ENCODE results near the gene NPHS1.

Gene NPHS1

GRCh38 chr19:35828692-35829301 is 23.5 kb downstream of the NPHS1 start:
- no peak for FAIRE-seq

DNA sequence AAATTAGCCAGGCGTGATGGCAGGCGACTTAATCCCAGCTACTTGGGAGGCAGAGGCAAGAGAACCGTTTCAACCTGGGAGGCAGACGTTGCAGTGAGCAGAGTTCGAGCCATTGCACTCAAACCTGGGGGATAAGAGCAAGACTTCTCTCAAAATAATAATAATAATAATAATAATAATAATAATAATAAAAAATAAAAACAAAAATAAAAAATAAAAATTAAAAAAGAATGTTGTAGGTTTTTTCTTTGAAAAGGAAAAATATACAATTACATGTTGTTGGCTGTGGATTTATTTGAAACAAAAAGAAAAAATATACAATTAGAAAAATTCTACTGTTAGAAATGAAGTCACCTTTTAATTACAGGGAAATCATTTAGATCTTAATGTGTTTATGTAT is 28.2 kb downstream of the NPHS1 start:
- no peak for TF ChIP-seq POLR2A (IDR thresholded peaks at IDR 0.05; ENCODE audit: low read depth, low read length)
- no peak for DNase-seq (ENCODE audit: insufficient read length, low spot score)
- no peak for FAIRE-seq

More at GRCh38 chr19:35828692-35829301, 23.5 kb downstream of the NPHS1 start:
- no peak for TF ChIP-seq POLR2A (IDR thresholded peaks at IDR 0.05; ENCODE audit: low read depth, low read length)
- DNase-seq (ENCODE audit: insufficient read length, low spot score), result no peak

DNA sequence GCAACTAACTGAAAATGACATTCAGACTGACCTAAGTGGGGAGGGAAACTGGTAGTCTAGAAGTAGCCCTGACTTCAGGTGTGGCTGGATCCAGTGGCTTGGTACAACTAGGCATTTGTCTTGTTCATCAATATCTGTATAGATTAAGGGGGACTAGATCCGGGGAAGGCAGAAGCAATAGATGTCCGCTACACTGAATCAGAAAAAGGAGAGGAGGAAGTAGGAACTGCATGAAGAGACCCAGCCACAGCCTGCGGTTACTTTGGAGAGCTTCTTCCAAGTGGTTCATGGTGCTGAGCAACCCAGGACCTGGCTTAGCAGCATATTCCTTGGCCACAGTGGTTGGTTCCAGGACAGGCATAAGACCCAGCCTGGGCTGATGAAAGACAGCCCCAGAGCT is 29.7 kb downstream of the NPHS1 start:
- DNase-seq (ENCODE audit: insufficient read length, low spot score), result no peak
- FAIRE-seq, result no peak

DNA sequence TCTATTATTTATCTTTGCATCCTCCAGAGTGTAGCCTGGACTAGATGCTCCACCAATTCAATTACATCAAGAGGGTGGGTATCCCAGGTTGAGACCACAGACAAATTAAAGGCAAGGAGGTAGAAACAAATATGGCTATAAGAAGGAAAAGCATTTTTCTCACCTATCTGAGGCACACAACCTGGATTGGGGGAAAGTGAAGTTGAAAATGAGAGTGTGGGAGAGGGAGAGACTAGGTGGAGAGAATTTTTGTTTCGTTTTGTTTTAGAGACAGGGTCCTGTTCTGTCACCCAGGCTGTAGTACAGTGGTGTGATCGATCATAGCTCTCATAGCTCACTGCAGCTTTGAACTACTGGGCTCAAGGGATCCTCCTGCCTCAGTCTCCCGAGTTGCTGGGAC is 33.9 kb downstream of the NPHS1 start:
- TF ChIP-seq POLR2A (IDR thresholded peaks at IDR 0.05; ENCODE audit: low read depth, low read length), result no peak
- DNase-seq (ENCODE audit: insufficient read length, low spot score), result no peak
- no peak for FAIRE-seq

More for the DNA sequence above, 29.7 kb downstream of the NPHS1 start:
- no peak for TF ChIP-seq POLR2A (IDR thresholded peaks at IDR 0.05; ENCODE audit: low read depth, low read length)

DNA sequence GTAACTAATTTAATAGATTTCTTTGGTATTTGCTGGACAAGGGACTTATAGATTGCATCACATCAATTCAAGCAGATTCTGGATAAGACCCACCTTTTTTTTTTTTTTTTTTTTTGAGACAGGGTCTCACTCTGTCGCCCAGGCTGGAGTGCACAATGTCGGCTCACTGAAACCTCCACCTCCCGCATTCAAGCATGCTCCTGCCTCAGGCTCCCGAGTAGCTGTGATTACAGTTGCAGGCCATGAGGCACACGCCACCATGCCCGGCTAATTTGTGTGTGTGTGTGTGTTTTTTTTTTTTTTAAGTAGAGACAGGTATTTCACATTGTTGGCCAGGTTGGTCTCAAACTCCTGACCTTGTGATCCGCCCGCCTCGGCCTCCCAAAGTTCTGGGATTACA is 35.5 kb downstream of the NPHS1 start:
- FAIRE-seq, result no peak
- no peak for DNase-seq (ENCODE audit: insufficient read length, low spot score)
- no peak for TF ChIP-seq POLR2A (IDR thresholded peaks at IDR 0.05; ENCODE audit: low read depth, low read length)

GRCh38 chr19:35816262-35816661 is 36.0 kb downstream of the NPHS1 start:
- no peak for TF ChIP-seq POLR2A (IDR thresholded peaks at IDR 0.05; ENCODE audit: low read depth, low read length)
- DNase-seq (ENCODE audit: insufficient read length, low spot score), result no peak
- no peak for FAIRE-seq

- DNase-seq (ENCODE audit: insufficient read length, low spot score) (no peak), FAIRE-seq (no peak)
- no peak for TF ChIP-seq POLR2A (IDR thresholded peaks at IDR 0.05; ENCODE audit: low read depth, low read length)
Measured at GRCh38 chr19:35813043-35813890, 39.0 kb downstream of the NPHS1 start.

DNA sequence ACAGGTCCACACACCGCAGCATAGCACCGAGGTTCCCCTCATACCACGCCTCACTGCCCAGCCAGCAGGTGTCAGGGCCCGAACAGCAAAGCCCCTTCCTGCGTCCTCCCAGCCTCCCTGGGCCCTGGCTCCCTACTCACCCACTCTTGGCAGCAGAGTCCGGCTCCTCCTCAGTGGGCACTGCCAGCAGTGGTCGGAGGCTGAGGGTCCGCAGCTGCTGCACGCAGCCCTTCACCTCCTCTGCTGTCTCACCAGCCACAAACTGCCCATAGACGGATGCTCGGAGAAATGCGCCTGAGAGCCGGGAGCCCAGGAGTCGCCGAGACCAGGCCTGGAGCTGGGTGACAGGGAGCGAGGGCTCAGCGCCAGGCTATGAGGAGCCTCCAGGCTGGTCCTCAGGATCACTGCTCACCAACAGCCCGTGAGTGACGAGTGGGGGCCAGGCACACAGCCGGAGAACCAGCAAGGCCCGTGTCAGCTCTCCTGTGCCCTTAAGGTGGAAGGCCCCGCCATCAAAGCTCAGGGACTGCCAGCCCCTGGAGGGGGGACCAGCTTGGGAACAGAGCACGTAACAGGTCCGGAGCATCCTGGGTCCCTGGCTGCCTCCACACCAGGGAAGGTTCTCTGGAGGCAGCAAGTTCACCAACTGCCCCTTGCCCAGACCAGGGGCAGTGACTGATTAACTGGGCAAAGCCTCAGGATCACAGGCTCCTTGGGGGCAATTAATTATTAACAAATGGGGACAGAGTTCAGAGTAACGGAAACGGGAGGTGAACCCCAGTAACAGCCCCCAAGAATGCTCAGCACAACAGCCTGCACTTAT is 39.9 kb downstream of the NPHS1 start, which contains the start of gene PRODH2:
PRODH2 (minus strand) TSS at position 626 of the 823 bp plus-strand sequence; CDS start at position 586, 40 bp downstream.
- DNase-seq (ENCODE audit: insufficient read length, low spot score) (no peak), FAIRE-seq (no peak)
- TF ChIP-seq POLR2A (IDR thresholded peaks at IDR 0.05; ENCODE audit: low read depth, low read length), result no peak

- TF ChIP-seq POLR2A (IDR thresholded peaks at IDR 0.05; ENCODE audit: low read depth, low read length), result no peak
- FAIRE-seq (no peak), DNase-seq (ENCODE audit: insufficient read length, low spot score) (no peak)
Measured at GRCh38 chr19:35811317-35812219, 40.7 kb downstream of the NPHS1 start.

- DNase-seq (ENCODE audit: insufficient read length, low spot score) (no peak), FAIRE-seq (no peak)
- no peak for TF ChIP-seq POLR2A (IDR thresholded peaks at IDR 0.05; ENCODE audit: low read depth, low read length)
Measured at GRCh38 chr19:35807633-35808032, 44.7 kb downstream of the NPHS1 start.

DNA sequence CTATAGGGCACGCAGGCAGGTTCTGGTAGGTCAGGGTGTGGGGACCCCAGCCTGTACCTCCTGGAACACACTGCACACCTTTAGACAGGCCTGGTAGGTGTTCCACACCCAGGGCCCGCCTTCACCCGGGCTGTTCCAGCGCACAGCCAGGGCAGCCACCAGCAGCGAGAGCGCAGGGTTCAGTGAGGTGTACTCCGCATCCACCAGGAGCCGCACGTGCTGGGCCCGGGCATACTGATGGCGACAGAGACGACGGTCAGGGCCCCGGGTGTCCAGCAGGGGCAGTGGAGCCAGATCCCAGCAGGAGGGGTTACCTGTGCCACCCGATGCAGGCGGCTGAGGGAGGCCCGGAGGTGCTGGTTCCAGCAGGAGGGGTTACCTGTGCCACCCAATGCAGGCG is 45.7 kb downstream of the NPHS1 start:
- FAIRE-seq (no peak), DNase-seq (ENCODE audit: insufficient read length, low spot score) (no peak)
- TF ChIP-seq POLR2A (IDR thresholded peaks at IDR 0.05; ENCODE audit: low read depth, low read length), result no peak

- no peak for DNase-seq (ENCODE audit: insufficient read length, low spot score)
- no peak for FAIRE-seq
- TF ChIP-seq POLR2A (IDR thresholded peaks at IDR 0.05; ENCODE audit: low read depth, low read length), result no peak
Measured at GRCh38 chr19:35805526-35806102, 46.7 kb downstream of the NPHS1 start.

- DNase-seq (ENCODE audit: insufficient read length, low spot score), result no peak
- no peak for FAIRE-seq
- TF ChIP-seq POLR2A (IDR thresholded peaks at IDR 0.05; ENCODE audit: low read depth, low read length), result no peak
Measured at GRCh38 chr19:35801828-35802227, 50.5 kb downstream of the NPHS1 start.
